GM12872 (cell line): ENCODE measurements around the gene VAMP2.

ENCODE experiments used
- TF ChIP-seq, protein P1 (sequence below): IDR thresholded peaks from 3 replicates; pipeline ENCODE4 v1.5.1; 2011; ENCODE audit warnings: low read depth, mild to moderate bottlenecking, low read length, moderate library complexity; ENCODE audit not compliant: insufficient read depth

VAMP2 gene

GRCh38 chr17:8185582-8186445 lies 23.1 kb upstream of the VAMP2 start:
- TF ChIP-seq, protein P1, sequence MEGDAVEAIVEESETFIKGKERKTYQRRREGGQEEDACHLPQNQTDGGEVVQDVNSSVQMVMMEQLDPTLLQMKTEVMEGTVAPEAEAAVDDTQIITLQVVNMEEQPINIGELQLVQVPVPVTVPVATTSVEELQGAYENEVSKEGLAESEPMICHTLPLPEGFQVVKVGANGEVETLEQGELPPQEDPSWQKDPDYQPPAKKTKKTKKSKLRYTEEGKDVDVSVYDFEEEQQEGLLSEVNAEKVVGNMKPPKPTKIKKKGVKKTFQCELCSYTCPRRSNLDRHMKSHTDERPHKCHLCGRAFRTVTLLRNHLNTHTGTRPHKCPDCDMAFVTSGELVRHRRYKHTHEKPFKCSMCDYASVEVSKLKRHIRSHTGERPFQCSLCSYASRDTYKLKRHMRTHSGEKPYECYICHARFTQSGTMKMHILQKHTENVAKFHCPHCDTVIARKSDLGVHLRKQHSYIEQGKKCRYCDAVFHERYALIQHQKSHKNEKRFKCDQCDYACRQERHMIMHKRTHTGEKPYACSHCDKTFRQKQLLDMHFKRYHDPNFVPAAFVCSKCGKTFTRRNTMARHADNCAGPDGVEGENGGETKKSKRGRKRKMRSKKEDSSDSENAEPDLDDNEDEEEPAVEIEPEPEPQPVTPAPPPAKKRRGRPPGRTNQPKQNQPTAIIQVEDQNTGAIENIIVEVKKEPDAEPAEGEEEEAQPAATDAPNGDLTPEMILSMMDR, result no peak

- TF ChIP-seq, protein P1, result no peak
Observed at GRCh38 chr17:8176998-8177731, 14.4 kb upstream of the VAMP2 start.

- TF ChIP-seq, protein P1, result no peak
Observed at GRCh38 chr17:8176197-8176940, 13.6 kb upstream of the VAMP2 start, which contains the start of gene TMEM107. Gene TMEM107 (minus strand): TSS chr17:8176380. CDS start chr17:8176286, 94 bp downstream.

DNA sequence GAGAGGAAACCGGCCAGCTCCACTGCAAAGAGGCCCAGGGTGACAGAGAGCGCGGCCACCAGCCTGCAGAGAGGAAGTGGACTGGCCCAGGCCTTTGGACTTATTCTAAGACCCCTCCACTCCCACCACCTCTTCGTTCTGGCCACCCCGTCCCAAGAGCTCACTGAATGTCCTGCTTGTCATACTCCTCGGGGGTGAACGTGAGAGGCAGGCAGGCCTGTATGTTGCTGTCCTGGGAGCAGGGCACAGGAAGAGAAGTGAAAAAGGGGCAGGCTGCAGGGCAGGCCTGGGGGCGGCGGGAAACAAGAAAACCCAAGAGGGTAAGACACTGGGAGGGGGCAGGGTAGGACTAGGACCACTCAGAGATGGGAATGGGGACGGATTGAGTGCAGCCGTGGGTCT lies 13.0 kb upstream of the VAMP2 start:
- TF ChIP-seq, protein P1, result no peak

DNA sequence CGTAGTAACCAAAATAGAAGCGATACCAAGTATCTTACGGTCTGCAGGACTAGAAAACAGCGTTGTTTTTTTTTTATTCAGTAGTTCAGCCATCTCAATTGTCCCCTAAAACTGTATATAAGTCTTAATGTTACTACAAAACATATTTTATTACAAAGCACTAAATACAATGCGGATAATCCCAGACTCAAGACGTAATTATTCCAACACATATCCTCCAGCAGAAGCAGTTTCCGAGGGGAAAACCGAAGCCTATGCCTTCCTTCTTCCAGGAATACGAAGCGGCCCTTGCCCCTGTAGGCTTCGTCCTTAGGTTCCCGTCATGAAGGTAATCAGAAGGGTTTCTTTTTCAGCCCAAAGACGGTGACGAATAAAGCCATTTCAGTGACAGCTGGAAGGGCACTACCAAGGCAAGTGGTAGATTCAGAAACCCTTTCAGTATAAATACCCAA lies 11.1 kb upstream of the VAMP2 start:
- TF ChIP-seq, protein P1, result no peak

DNA sequence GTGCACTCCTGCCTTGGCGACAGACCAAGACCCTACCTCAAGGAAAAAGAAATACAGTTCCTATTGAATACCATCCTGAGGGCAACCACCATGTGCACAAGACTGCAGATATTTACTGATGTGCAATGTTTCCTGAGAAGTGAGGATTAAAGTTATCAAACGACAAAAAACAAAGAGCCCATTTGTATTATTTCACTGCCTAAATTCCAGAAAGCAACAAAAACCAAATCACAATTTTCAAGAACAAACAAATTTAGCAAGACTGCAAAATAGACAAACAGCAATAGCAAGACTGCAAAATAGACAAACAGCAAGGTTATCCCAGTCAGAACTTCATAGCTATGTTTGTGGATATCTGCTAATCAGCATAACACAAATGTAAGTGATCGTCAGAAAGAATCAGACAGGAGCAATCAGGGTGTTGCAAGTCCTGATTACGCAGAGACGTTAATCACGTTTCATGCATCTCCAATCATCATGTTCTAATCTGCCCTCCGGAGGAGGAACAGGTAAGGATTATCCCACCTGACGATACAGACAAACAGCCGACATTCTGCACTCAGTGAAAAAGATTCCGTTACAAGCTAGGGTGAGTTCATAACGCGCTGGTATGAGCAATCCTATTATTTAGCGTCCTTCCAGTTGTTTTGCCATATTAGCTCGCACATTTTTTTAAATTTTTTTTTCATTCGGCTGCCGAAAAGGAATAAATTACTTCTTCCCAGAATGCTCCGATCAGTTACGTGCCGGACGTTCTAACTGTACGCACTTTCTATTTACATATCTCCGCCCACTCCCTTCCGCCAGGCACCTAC lies 10.5 kb upstream of the VAMP2 start:
- TF ChIP-seq, protein P1, result no peak
